ENCODE results near the gene TMEM238L.

- TF ChIP-seq, protein P1, sequence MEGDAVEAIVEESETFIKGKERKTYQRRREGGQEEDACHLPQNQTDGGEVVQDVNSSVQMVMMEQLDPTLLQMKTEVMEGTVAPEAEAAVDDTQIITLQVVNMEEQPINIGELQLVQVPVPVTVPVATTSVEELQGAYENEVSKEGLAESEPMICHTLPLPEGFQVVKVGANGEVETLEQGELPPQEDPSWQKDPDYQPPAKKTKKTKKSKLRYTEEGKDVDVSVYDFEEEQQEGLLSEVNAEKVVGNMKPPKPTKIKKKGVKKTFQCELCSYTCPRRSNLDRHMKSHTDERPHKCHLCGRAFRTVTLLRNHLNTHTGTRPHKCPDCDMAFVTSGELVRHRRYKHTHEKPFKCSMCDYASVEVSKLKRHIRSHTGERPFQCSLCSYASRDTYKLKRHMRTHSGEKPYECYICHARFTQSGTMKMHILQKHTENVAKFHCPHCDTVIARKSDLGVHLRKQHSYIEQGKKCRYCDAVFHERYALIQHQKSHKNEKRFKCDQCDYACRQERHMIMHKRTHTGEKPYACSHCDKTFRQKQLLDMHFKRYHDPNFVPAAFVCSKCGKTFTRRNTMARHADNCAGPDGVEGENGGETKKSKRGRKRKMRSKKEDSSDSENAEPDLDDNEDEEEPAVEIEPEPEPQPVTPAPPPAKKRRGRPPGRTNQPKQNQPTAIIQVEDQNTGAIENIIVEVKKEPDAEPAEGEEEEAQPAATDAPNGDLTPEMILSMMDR (IDR thresholded peaks at IDR 0.05; ENCODE audit: low read depth, low read length), result peak; percentile 66
- no peak for TF ChIP-seq EZH2phosphoT487 (IDR thresholded peaks at IDR 0.05; ENCODE audit: low read depth)
Observed at GRCh38 chr17:10772425-10773380, 31.2 kb downstream of the TMEM238L start.

Measured in OCI-LY3 (cell line).